DOHH2 (cell line): ENCODE results near the gene SHC3.
"Not testable (repeated sequence)": the region's sequence is repeated elsewhere in the genome, so short reads cannot be mapped to it uniquely, and the experiment has no call there.

Experiments
- H3F3A ChIP-seq: fragments of 200-600 bp; sonication (generic), shearing (Covaris generic); 2 replicates; pipeline ENCODE4 v1.6.0; 2016; ENCODE audit warnings: antibody characterized with exemption, mild to moderate bottlenecking; ENCODE audit not compliant: control insufficient read depth, insufficient read depth
- H3K27ac ChIP-seq: fragments of 200-600 bp; sonication (generic); 2 replicates; pipeline ENCODE4 v1.5.1; 2014; ENCODE audit warnings: low read depth, mild to moderate bottlenecking, low read length, moderate library complexity
- H3K27me3 ChIP-seq: fragments of 200-600 bp; sonication (generic); 2 replicates; pipeline ENCODE4 v1.6.1; 2014; ENCODE audit warnings: mild to moderate bottlenecking, low read length, mixed read lengths; ENCODE audit not compliant: control insufficient read depth
- H3K36me3 ChIP-seq: fragments of 200-600 bp; sonication (generic); 2 replicates; pipeline ENCODE4 v1.6.1; 2014; ENCODE audit warnings: mild to moderate bottlenecking, low read length, moderate library complexity, mixed read lengths; ENCODE audit not compliant: control insufficient read depth
- H3K4me1 ChIP-seq: fragments of 200-600 bp; sonication (generic); 2 replicates; pipeline ENCODE4 v1.6.1; 2014; ENCODE audit warnings: mild to moderate bottlenecking, low read length, mixed read lengths; ENCODE audit not compliant: control insufficient read depth
- H3K4me2 ChIP-seq: fragments of 200-600 bp; sonication (generic); 2 replicates; pipeline ENCODE4 v1.6.0; 2014; ENCODE audit warnings: mild to moderate bottlenecking, low read length, moderate library complexity
- H3K4me3 ChIP-seq: fragments of 200-600 bp; sonication (generic); 2 replicates; pipeline ENCODE4 v1.5.1; 2014; ENCODE audit warnings: mild to moderate bottlenecking, low read length, mixed read lengths
- H3K79me2 ChIP-seq: fragments of 200-600 bp; sonication (generic); 2 replicates; pipeline ENCODE4 v1.6.1; 2014; ENCODE audit warnings: mild to moderate bottlenecking, low read length, mixed read lengths; ENCODE audit not compliant: control insufficient read depth
- H3K9me2 ChIP-seq: fragments of 200-600 bp; sonication (generic); replicated peaks from 2 replicates; pipeline ENCODE4 v1.6.1; 2014; ENCODE audit warnings: mild to moderate bottlenecking, low read length, mixed read lengths; ENCODE audit not compliant: control insufficient read depth
- H3K9me3 ChIP-seq: fragments of 200-600 bp; sonication (generic); 2 replicates; pipeline ENCODE4 v1.6.1; 2014; ENCODE audit warnings: antibody characterized with exemption, low read length, mixed read lengths; ENCODE audit not compliant: control insufficient read depth, insufficient read depth
- H4K20me1 ChIP-seq: fragments of 200-600 bp; sonication (generic); 2 replicates; pipeline ENCODE4 v1.6.0; 2014; ENCODE audit warnings: low read depth, mild to moderate bottlenecking, antibody characterized with exemption, low read length, moderate library complexity; ENCODE audit not compliant: control insufficient read depth, insufficient read depth
- CTCF ChIP-seq: fragments of 200-600 bp; sonication (generic); IDR thresholded peaks from one replicate; pipeline ENCODE4 v1.5.1; 2014; ENCODE audit warnings: antibody characterized with exemption, mild to moderate bottlenecking, low read depth, low read length; ENCODE audit not compliant: poor library complexity, severe bottlenecking
- EZH2phosphoT487 ChIP-seq: fragments of 200-600 bp; sonication (generic); IDR thresholded peaks from 2 replicates; pipeline ENCODE4 v1.6.1; 2017; ENCODE audit warnings: borderline replicate concordance, mild to moderate bottlenecking, antibody characterized with exemption, low read length, moderate library complexity, mixed read lengths

Gene SHC3

GRCh38 chr9:89212171-89212570 lies 33.6 kb upstream of the SHC3 start:
- Histone ChIP-seq H3F3A (no peaks in the 10 kb centered on the region), H3K4me2 (no peak overlapping the region), H3K9me3 (no peaks in the 10 kb centered on the region), H3K4me1 (no peaks in the 10 kb centered on the region), H3K9me2 (no peaks in the 10 kb centered on the region), H3K79me2 (no peaks in the 10 kb centered on the region), H3K36me3 (no peaks in the 10 kb centered on the region), H3K27ac (no peak overlapping the region), H4K20me1 (no peaks in the 10 kb centered on the region), H3K27me3 (no peaks in the 10 kb centered on the region), H3K4me3 (no peak overlapping the region)
- TF ChIP-seq CTCF (no peak), EZH2phosphoT487 (no peak)

- H3K4me3 ChIP-seq, H3K9me3 ChIP-seq, H4K20me1 ChIP-seq, H3F3A ChIP-seq, H3K27me3 ChIP-seq, H3K27ac ChIP-seq, H3K79me2 ChIP-seq, H3K4me2 ChIP-seq, H3K4me1 ChIP-seq, H3K9me2 ChIP-seq, H3K36me3 ChIP-seq: not testable (repeated sequence)
These were observed 30.7 kb upstream of the SHC3 start for GRCh38 chr9:89209311-89209710.

GRCh38 chr9:89207026-89207425 lies 28.4 kb upstream of the SHC3 start:
- Histone ChIP-seq H3K9me2 (no peaks in the 10 kb centered on the region), H3K9me3 (no peaks in the 10 kb centered on the region), H3K4me1 (no peaks in the 10 kb centered on the region), H3K27me3 (no peaks in the 10 kb centered on the region), H3K79me2 (no peaks in the 10 kb centered on the region), H3F3A (no peaks in the 10 kb centered on the region), H3K4me3 (no peak overlapping the region), H3K27ac (no peak overlapping the region), H3K36me3 (no peaks in the 10 kb centered on the region), H3K4me2 (no peak overlapping the region), H4K20me1 (no peaks in the 10 kb centered on the region)
- TF ChIP-seq EZH2phosphoT487 (no peak), CTCF (no peak)

- no peaks in the 10 kb centered on the region for H3K9me2 ChIP-seq
- no peaks in the 10 kb centered on the region for H3K36me3 ChIP-seq
- H3F3A ChIP-seq, result no peaks in the 10 kb centered on the region
- H3K27ac ChIP-seq, result no peak overlapping the region
- no peaks in the 10 kb centered on the region for H3K27me3 ChIP-seq
- no peaks in the 10 kb centered on the region for H3K9me3 ChIP-seq
- H3K4me2 ChIP-seq, result no peak overlapping the region
- no peak overlapping the region for H3K4me3 ChIP-seq
- no peaks in the 10 kb centered on the region for H3K79me2 ChIP-seq
- no peaks in the 10 kb centered on the region for H4K20me1 ChIP-seq
- TF ChIP-seq EZH2phosphoT487, result no peak
- TF ChIP-seq CTCF, result no peak
- H3K4me1 ChIP-seq, result no peaks in the 10 kb centered on the region
These were observed 26.2 kb upstream of the SHC3 start for GRCh38 chr9:89204801-89205200.
